Measurements from ENCODE around the gene SCARF2. TPM values are rescaled to one million over a fixed set of nuclear protein-coding genes. Genes with fewer than 3 reads are reported as not detected.

SCARF2 gene
- total and polyA plus RNA-seq, 11 donors, result 1.5 to 10.1 (median 2.8) TPM

DNA sequence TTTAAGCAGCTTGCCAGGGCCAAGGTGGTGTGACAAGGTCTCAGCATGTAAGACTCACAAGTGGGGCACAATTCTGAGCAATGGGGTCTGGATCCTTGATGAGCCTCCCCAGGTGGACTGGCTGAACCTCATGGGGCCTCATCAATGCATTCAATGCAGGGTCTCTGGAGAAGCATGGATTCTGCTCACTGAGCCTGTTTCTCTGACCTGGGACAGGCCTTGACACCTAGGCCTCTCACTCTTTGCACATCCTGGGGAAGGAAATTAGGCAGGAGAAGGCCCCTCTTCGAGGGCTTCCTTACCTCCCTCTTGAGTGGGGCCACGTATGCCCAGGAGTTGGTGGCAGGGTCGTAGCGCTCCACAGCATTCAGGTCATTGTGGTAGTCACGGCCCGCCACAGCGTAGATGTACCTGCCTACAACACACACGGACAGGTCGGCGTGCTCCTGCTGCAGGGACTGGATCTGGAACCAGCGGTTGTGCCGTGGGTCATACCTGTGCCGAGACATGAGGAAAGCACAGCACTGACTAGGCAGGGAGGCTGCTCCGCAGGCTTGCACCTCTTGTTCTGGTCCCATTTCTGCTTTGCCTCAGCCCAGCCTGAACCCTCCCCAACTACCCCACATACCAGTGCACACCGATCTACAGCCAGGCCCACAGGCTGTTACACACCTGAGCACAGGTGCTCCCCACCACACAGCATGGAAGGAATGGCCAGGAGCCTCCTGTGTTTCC lies 20.0 kb upstream of the SCARF2 start:
- Histone ChIP-seq H3K9me3 (no peaks in the 10 kb centered on the region), H3K4me3 (no peak overlapping the region), H3K4me1 (peaks cover 0 to 18% (median 0%) of the 10 kb centered on the region in 12 donors), H3K27me3 (no peaks in the 10 kb centered on the region), H3K36me3 (peaks cover 0 to 43% (median 20%) of the 10 kb centered on the region in 9 donors), H3K27ac (no peak overlapping the region)
- TF ChIP-seq POLR2A (IDR thresholded peaks at IDR 0.05), result no peak
- TF ChIP-seq, protein P1, sequence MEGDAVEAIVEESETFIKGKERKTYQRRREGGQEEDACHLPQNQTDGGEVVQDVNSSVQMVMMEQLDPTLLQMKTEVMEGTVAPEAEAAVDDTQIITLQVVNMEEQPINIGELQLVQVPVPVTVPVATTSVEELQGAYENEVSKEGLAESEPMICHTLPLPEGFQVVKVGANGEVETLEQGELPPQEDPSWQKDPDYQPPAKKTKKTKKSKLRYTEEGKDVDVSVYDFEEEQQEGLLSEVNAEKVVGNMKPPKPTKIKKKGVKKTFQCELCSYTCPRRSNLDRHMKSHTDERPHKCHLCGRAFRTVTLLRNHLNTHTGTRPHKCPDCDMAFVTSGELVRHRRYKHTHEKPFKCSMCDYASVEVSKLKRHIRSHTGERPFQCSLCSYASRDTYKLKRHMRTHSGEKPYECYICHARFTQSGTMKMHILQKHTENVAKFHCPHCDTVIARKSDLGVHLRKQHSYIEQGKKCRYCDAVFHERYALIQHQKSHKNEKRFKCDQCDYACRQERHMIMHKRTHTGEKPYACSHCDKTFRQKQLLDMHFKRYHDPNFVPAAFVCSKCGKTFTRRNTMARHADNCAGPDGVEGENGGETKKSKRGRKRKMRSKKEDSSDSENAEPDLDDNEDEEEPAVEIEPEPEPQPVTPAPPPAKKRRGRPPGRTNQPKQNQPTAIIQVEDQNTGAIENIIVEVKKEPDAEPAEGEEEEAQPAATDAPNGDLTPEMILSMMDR (IDR thresholded peaks at IDR 0.05), result no peak
- intact Hi-C loops (cut with DNase I), result loop anchor here in 2 of 10 donors (2.0 kb wide), 1 partner anchor 39 kb away; no protein-coding TSS in a partner anchor
- DNase-seq (peak in 1 of 5 donors; percentile 54), ATAC-seq (no peak)
- WGBS, 4 donors, result 90 to 96% (median 93%) methylated on average over 3 to 15 of the region's 15 CpGs

DNA sequence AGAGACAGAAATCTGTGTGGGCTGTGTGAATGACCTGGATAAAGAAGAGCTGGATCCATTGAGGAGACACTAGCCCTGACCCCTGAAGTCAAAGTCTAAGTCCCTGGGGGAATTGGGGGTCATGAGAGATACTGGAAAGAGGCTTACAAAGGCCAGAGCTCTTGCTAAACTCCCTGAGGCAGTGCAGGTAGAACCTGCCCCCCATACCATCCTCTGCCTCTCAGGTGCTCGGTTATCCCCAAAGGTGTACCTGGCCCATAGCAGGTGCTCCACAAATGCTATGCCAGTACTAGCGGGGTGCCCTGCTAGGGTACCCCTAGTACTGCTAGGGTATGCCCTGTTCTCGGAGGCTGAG lies 19.1 kb upstream of the SCARF2 start:
- Histone ChIP-seq H3K9me3 (no peaks in the 10 kb centered on the region), H3K27me3 (no peaks in the 10 kb centered on the region), H3K36me3 (peaks cover 0 to 47% (median 30%) of the 10 kb centered on the region in 9 donors), H3K4me1 (peaks cover 0 to 18% (median 0%) of the 10 kb centered on the region in 12 donors), H3K4me3 (no peak overlapping the region), H3K27ac (no peak overlapping the region)
- intact Hi-C loops (cut with DNase I), result loop anchor here (1.0 to 2.0 kb wide), 2 partner anchors 38 kb away; no protein-coding TSS in a partner anchor
- ATAC-seq (peak in 1 of 4 donors; percentile 10), DNase-seq (peak in 1 of 5 donors; percentile 21)
- 94 to 97% (median 97%) methylated on average over 3 of the region's 3 CpGs for whole genome bisulfite sequencing, 4 donors
- no peak for TF ChIP-seq POLR2A (IDR thresholded peaks at IDR 0.05)
- TF ChIP-seq, protein P1 (IDR thresholded peaks at IDR 0.05), result no peak

DNA sequence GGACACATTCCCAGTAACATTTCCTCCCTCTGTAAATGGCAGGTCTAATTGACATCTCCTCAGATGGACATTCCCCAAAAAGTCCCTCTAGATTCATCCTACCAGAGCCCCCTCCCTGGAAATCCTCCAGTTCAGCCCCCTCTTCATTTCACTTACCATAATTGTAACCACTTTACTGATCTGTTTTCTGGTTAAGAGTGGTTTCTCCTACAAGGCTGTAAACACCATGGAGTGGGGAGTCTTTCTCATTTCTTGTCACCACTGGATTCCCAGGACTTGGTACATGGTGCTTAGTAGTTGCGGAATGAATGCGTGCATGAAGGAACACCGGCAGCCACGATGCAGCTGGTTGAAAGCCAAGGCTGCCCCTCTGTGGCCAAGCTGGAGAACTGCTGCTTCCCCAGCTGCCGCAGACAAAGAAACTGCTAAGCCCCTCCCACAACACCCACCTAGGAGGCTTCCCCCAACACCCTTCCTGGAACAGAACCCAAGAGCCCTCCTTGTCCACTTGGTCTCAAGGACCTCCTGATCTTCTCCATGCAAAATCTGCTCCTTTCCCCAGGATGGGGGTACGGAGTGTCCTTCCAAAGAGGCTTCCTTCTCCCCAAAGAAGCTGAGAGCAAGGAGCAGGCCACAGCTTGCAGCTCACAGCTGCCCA lies 18.6 kb upstream of the SCARF2 start:
- no peaks in the 10 kb centered on the region for H3K9me3 ChIP-seq
- intact Hi-C loops (cut with DNase I), result loop anchor here (1.0 to 2.0 kb wide), 2 partner anchors 37 to 38 kb away; no protein-coding TSS in a partner anchor
- peaks cover 0 to 18% (median 0%) of the 10 kb centered on the region in 12 donors for H3K4me1 ChIP-seq
- peak; percentile 76 to 88 (median 80) for DNase-seq
- 14 to 28% (median 18%) methylated on average over 5 to 6 of the region's 6 CpGs for WGBS, 4 donors
- no peak overlapping the region for H3K4me3 ChIP-seq
- TF ChIP-seq POLR2A (IDR thresholded peaks at IDR 0.05), result no peak
- TF ChIP-seq, protein P1 (IDR thresholded peaks at IDR 0.05), result peak; percentile 79 to 98 (median 91)
- no peaks in the 10 kb centered on the region for H3K27me3 ChIP-seq
- peaks cover 0 to 50% (median 32%) of the 10 kb centered on the region in 9 donors for H3K36me3 ChIP-seq
- ATAC-seq, result peak; percentile 69 to 92 (median 86)
- H3K27ac ChIP-seq, result no peak overlapping the region

DNA sequence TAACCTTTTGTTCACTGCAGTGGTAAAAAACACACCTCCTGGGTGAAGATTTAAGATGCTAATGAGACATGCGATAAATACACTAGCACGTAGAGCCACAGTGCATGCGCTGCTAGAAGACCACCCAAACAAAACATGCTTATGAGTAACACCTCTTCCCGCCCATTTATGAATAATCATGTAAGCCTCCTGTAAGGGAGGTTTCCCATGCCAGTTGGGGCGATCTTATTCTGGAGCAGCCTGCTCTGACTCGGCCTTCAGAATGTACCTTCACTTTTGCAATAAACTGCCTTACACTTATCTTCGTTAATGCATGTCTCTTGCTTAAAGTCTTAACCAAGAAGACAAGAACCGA lies 18.1 kb upstream of the SCARF2 start:
- Histone ChIP-seq H3K36me3 (peaks cover 0 to 49% (median 32%) of the 10 kb centered on the region in 9 donors), H3K27ac (no peak overlapping the region), H3K4me1 (peaks cover 0 to 18% (median 0%) of the 10 kb centered on the region in 12 donors), H3K9me3 (no peaks in the 10 kb centered on the region), H3K4me3 (no peak overlapping the region), H3K27me3 (no peaks in the 10 kb centered on the region)
- 89 to 93% (median 90%) methylated on average over 8 of the region's 8 CpGs for WGBS, 4 donors
- TF ChIP-seq POLR2A (IDR thresholded peaks at IDR 0.05), result no peak
- TF ChIP-seq, protein P1 (IDR thresholded peaks at IDR 0.05), result no peak
- intact Hi-C loops (cut with DNase I), result loop anchor here (1.0 to 2.0 kb wide), 2 partner anchors 37 kb away; no protein-coding TSS in a partner anchor
- DNase-seq (no peak), ATAC-seq (no peak)
